Loucy (cell line): ENCODE data around the gene SDHA.

Experiments
- EZH2phosphoT487 ChIP-seq: fragments of 200-600 bp; IDR thresholded peaks from 2 replicates; pipeline ENCODE4 v1.6.1; 2018; ENCODE audit warnings: antibody characterized with exemption, mild to moderate bottlenecking, moderate library complexity, borderline replicate concordance
- TF ChIP-seq, protein P1 (sequence below): fragments of 200-600 bp; sonication (generic); conservative IDR thresholded peaks from 2 replicates; pipeline ENCODE4 v1.5.1; 2014; ENCODE audit warnings: mild to moderate bottlenecking, antibody characterized with exemption, low read length

DNA sequence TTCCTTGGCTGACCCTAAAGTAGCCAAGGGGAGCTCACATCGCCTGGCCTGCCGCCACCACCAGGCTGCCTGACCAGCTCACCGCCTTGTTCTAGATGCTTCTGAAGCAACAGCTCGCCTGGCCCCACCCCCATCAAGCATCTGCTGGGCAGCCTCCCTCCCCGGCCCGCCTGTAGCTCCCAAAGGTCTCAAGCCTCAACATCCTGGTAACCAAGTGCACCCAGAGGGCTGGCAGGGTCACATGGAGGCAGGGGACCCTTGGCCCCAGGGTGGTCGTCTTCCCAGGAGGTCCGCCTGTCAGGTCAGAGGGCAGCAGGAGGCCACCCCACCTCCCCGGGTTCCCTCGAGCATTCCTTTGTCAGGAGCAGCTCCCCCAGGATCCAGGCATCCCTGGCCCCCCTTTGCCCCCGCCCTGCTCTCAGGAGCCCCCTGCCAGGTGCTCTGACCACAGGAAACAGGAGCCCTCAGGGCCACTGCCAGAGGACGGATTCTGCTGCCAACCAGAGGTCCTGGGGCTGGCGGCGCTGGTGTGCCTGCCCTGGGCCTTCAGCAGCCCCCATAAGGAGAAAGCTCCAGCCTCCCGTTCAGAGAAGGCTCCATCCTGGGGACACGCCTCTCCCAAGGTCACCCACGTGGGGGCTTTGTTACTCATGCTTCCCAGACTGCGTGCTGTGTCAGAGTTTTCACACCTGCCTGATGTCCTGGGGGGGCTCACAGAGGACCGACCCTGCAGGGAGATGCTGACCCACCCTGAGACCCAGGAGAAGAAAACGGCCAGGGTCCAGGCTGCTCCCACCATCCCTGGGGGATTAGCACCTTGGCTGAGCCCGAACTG, 30.3 kb upstream of the SDHA start:
- TF ChIP-seq, protein P1, sequence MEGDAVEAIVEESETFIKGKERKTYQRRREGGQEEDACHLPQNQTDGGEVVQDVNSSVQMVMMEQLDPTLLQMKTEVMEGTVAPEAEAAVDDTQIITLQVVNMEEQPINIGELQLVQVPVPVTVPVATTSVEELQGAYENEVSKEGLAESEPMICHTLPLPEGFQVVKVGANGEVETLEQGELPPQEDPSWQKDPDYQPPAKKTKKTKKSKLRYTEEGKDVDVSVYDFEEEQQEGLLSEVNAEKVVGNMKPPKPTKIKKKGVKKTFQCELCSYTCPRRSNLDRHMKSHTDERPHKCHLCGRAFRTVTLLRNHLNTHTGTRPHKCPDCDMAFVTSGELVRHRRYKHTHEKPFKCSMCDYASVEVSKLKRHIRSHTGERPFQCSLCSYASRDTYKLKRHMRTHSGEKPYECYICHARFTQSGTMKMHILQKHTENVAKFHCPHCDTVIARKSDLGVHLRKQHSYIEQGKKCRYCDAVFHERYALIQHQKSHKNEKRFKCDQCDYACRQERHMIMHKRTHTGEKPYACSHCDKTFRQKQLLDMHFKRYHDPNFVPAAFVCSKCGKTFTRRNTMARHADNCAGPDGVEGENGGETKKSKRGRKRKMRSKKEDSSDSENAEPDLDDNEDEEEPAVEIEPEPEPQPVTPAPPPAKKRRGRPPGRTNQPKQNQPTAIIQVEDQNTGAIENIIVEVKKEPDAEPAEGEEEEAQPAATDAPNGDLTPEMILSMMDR: no peak
- no peak for TF ChIP-seq EZH2phosphoT487
